ENCODE data around the gene CDH23.

DNA sequence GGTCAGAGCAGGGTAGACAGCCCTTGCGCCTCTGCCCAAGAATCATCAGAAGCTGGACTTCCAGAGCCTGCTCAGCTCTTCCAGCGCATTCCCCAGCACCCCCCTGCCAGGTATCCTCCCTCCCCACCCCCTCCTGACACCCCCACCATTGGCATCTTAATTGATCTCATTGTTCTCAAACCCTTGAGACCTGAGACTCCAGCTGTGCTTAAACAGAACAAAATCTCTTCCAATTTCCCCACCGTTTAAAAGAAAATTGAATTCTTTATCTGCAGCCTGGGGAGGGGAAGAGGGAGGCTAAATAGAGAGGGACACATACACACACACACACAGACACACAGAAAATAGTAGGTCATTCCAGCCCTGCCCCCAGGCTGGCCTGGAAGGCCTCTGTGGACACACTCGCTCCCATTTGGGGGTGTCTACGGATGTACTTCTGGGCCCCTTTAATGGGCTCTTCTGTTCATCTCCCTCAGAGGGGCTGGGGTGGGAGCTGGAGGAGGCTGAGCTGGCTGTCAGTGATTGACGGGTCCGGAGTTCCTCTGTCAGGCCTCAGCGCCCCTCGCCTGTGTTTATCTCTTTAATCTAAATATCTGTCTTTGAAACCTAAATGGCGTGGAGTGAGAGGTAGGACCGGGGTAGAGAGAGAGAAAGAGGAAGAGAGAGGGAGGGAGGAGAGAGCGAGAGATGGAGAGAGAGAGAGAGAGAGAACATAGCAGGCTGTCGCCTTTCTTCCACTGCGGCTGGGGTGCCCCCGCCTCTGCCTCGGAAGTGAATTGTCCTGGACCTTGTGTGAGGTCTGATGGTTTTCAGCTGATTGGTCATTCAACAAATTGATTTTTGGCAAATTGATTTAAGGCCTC, 261.1 kb downstream of the CDH23 start:
- TF ChIP-seq, protein P1, sequence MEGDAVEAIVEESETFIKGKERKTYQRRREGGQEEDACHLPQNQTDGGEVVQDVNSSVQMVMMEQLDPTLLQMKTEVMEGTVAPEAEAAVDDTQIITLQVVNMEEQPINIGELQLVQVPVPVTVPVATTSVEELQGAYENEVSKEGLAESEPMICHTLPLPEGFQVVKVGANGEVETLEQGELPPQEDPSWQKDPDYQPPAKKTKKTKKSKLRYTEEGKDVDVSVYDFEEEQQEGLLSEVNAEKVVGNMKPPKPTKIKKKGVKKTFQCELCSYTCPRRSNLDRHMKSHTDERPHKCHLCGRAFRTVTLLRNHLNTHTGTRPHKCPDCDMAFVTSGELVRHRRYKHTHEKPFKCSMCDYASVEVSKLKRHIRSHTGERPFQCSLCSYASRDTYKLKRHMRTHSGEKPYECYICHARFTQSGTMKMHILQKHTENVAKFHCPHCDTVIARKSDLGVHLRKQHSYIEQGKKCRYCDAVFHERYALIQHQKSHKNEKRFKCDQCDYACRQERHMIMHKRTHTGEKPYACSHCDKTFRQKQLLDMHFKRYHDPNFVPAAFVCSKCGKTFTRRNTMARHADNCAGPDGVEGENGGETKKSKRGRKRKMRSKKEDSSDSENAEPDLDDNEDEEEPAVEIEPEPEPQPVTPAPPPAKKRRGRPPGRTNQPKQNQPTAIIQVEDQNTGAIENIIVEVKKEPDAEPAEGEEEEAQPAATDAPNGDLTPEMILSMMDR (IDR thresholded peaks at IDR 0.05), result no peak
- no peak for TF ChIP-seq ZFX (IDR thresholded peaks at IDR 0.05; ENCODE audit: borderline replicate concordance)

Measured in 22Rv1 (cell line).